Kidney epithelial cell (primary cell): ENCODE results near the gene NOS2. TPM values are rescaled to one million over a fixed set of nuclear protein-coding genes. Genes with fewer than 3 reads are reported as not detected.
"Not testable (repeated sequence)": the region's sequence is repeated elsewhere in the genome, so short reads cannot be mapped to it uniquely, and the experiment has no call there.

Experiments
- DNase-seq: peaks from one replicate; pipeline ENCODE4 v3.0.0-alpha.2; 2010; ENCODE audit warnings: low read depth
- H3K27me3 ChIP-seq: 2 replicates; pipeline ENCODE4 v1.6.0; 2011; ENCODE audit warnings: low read length; ENCODE audit not compliant: control insufficient read depth, insufficient read depth
- H3K36me3 ChIP-seq: 2 replicates; pipeline ENCODE4 v1.5.1; 2011; ENCODE audit warnings: low read length; ENCODE audit not compliant: control insufficient read depth, insufficient read depth
- H3K4me3 ChIP-seq: 2 replicates; pipeline ENCODE4 v1.5.1; 2011; ENCODE audit warnings: low read depth, mild to moderate bottlenecking, control low read depth, low read length
- CTCF ChIP-seq: IDR thresholded peaks from 2 replicates; pipeline ENCODE4 v1.5.1; 2011; ENCODE audit warnings: mild to moderate bottlenecking, moderate library complexity, low read length, control low read depth, inconsistent platforms; ENCODE audit not compliant: insufficient read depth, poor library complexity, severe bottlenecking
- total RNA-seq: library from RNA; depleted of rRNA; stranded (reverse); fragments of >200 nt; gene quantifications from 2 replicates; pipeline ENCODE4 v1.2.3, GENCODE V29; 2015

The NOS2 gene
- total RNA-seq, 1 donor from 2014 or later = 0.04 TPM

GRCh38 chr17:27762527-27763305, 37.6 kb downstream of the NOS2 start:
- DNase-seq = no peak
- Histone ChIP-seq H3K36me3 (no peaks in the 10 kb centered on the region), H3K27me3 (no peaks in the 10 kb centered on the region), H3K4me3 (no peak overlapping the region)
- no peak for TF ChIP-seq CTCF

- not testable (repeated sequence) for H3K4me3 ChIP-seq, H3K36me3 ChIP-seq, DNase-seq, H3K27me3 ChIP-seq
Observed at GRCh38 chr17:27760931-27761330, 39.4 kb downstream of the NOS2 start.

- H3K36me3 ChIP-seq = no peaks in the 10 kb centered on the region
- DNase-seq = no peak
- TF ChIP-seq CTCF = peak; percentile 89
- H3K4me3 ChIP-seq = no peak overlapping the region
- no peaks in the 10 kb centered on the region for H3K27me3 ChIP-seq
Observed at GRCh38 chr17:27760069-27760885, 40.1 kb downstream of the NOS2 start.

GRCh38 chr17:27759528-27759927, 40.8 kb downstream of the NOS2 start:
- H3K4me3 ChIP-seq = no peak overlapping the region
- no peak for TF ChIP-seq CTCF
- no peak for DNase-seq
- no peaks in the 10 kb centered on the region for H3K36me3 ChIP-seq
- H3K27me3 ChIP-seq = no peaks in the 10 kb centered on the region

- no peak overlapping the region for H3K4me3 ChIP-seq
- H3K27me3 ChIP-seq = no peaks in the 10 kb centered on the region
- TF ChIP-seq CTCF = peak; percentile 73
- no peaks in the 10 kb centered on the region for H3K36me3 ChIP-seq
- DNase-seq = no peak
Observed at GRCh38 chr17:27756467-27757371, 43.6 kb downstream of the NOS2 start.
